ENCODE measurements around the gene ZFPM1.

Gene ZFPM1

GRCh38 chr16:88423448-88423850 lies 29.6 kb upstream of the ZFPM1 start:
- H3K9me3 Mint-ChIP-seq: no peaks in the 10 kb centered on the region
- DNase-seq (ENCODE audit: low spot score): no peak
- H3K27ac Mint-ChIP-seq: no peak overlapping the region
- no peaks in the 10 kb centered on the region for H3K36me3 Mint-ChIP-seq (ENCODE audit: low read depth)
- H3K27me3 Mint-ChIP-seq (ENCODE audit: low read depth): peaks cover 4% of the 10 kb centered on the region
- H3K4me3 Mint-ChIP-seq: no peak overlapping the region
- no peaks in the 10 kb centered on the region for H3K4me1 Mint-ChIP-seq (ENCODE audit: low read depth)

- DNase-seq (ENCODE audit: low spot score): no peak
- no peaks in the 10 kb centered on the region for H3K9me3 Mint-ChIP-seq
- no peak overlapping the region for H3K4me3 Mint-ChIP-seq
- H3K36me3 Mint-ChIP-seq (ENCODE audit: low read depth): no peaks in the 10 kb centered on the region
- no peak overlapping the region for H3K27ac Mint-ChIP-seq
- H3K27me3 Mint-ChIP-seq (ENCODE audit: low read depth): peaks cover 4% of the 10 kb centered on the region
- no peaks in the 10 kb centered on the region for H3K4me1 Mint-ChIP-seq (ENCODE audit: low read depth)
Measured at GRCh38 chr16:88424587-88425235, 28.4 kb upstream of the ZFPM1 start.

GRCh38 chr16:88426018-88426417 lies 27.1 kb upstream of the ZFPM1 start:
- Mint-ChIP-seq H3K27ac (no peak overlapping the region), H3K4me1 (ENCODE audit: low read depth) (no peaks in the 10 kb centered on the region), H3K27me3 (ENCODE audit: low read depth) (peaks cover 4% of the 10 kb centered on the region), H3K4me3 (no peak overlapping the region), H3K9me3 (no peaks in the 10 kb centered on the region), H3K36me3 (ENCODE audit: low read depth) (no peaks in the 10 kb centered on the region)
- DNase-seq (ENCODE audit: low spot score): no peak

GRCh38 chr16:88427376-88427775 lies 25.7 kb upstream of the ZFPM1 start:
- Mint-ChIP-seq H3K36me3 (ENCODE audit: low read depth) (no peaks in the 10 kb centered on the region), H3K9me3 (no peaks in the 10 kb centered on the region), H3K4me1 (ENCODE audit: low read depth) (no peaks in the 10 kb centered on the region), H3K27me3 (ENCODE audit: low read depth) (peaks cover 11% of the 10 kb centered on the region), H3K27ac (no peak overlapping the region), H3K4me3 (no peak overlapping the region)
- no peak for DNase-seq (ENCODE audit: low spot score)

- Mint-ChIP-seq H3K27ac (no peak overlapping the region), H3K4me3 (no peak overlapping the region)
Measured at GRCh38 chr16:88428156-88428555, 24.9 kb upstream of the ZFPM1 start.

GRCh38 chr16:88428616-88429386 lies 24.3 kb upstream of the ZFPM1 start:
- H3K4me1 Mint-ChIP-seq (ENCODE audit: low read depth): no peaks in the 10 kb centered on the region
- H3K9me3 Mint-ChIP-seq: no peaks in the 10 kb centered on the region
- no peaks in the 10 kb centered on the region for H3K36me3 Mint-ChIP-seq (ENCODE audit: low read depth)
- H3K27me3 Mint-ChIP-seq (ENCODE audit: low read depth): peaks cover 11% of the 10 kb centered on the region
- H3K4me3 Mint-ChIP-seq: no peak overlapping the region
- no peak overlapping the region for H3K27ac Mint-ChIP-seq
- DNase-seq (ENCODE audit: low spot score): no peak

More at GRCh38 chr16:88428156-88428555, 24.9 kb upstream of the ZFPM1 start:
- Mint-ChIP-seq H3K9me3 (no peaks in the 10 kb centered on the region), H3K36me3 (ENCODE audit: low read depth) (no peaks in the 10 kb centered on the region), H3K4me1 (ENCODE audit: low read depth) (no peaks in the 10 kb centered on the region), H3K27me3 (ENCODE audit: low read depth) (peaks cover 11% of the 10 kb centered on the region)
- DNase-seq (ENCODE audit: low spot score): no peak

- no peaks in the 10 kb centered on the region for H3K9me3 Mint-ChIP-seq
- H3K36me3 Mint-ChIP-seq (ENCODE audit: low read depth): no peaks in the 10 kb centered on the region
- peaks cover 7% of the 10 kb centered on the region for H3K27me3 Mint-ChIP-seq (ENCODE audit: low read depth)
- peak overlapping the region; percentile 54 for H3K4me3 Mint-ChIP-seq
- H3K4me1 Mint-ChIP-seq (ENCODE audit: low read depth): no peaks in the 10 kb centered on the region
- no peak for DNase-seq (ENCODE audit: low spot score)
- H3K27ac Mint-ChIP-seq: no peak overlapping the region
Measured at GRCh38 chr16:88429387-88430184, 23.5 kb upstream of the ZFPM1 start.

GRCh38 chr16:88430185-88430523 lies 22.9 kb upstream of the ZFPM1 start:
- Mint-ChIP-seq H3K4me3 (peak overlapping the region; percentile 54), H3K27ac (no peak overlapping the region), H3K4me1 (ENCODE audit: low read depth) (no peaks in the 10 kb centered on the region), H3K9me3 (no peaks in the 10 kb centered on the region), H3K36me3 (ENCODE audit: low read depth) (no peaks in the 10 kb centered on the region), H3K27me3 (ENCODE audit: low read depth) (peaks cover 7% of the 10 kb centered on the region)
- no peak for DNase-seq (ENCODE audit: low spot score)

- peak; percentile 22 for DNase-seq (ENCODE audit: low spot score)
- Mint-ChIP-seq H3K36me3 (ENCODE audit: low read depth) (no peaks in the 10 kb centered on the region), H3K4me1 (ENCODE audit: low read depth) (no peaks in the 10 kb centered on the region), H3K4me3 (no peak overlapping the region), H3K9me3 (no peaks in the 10 kb centered on the region), H3K27me3 (ENCODE audit: low read depth) (peaks cover 7% of the 10 kb centered on the region), H3K27ac (no peak overlapping the region)
Measured at GRCh38 chr16:88430524-88431446, 22.3 kb upstream of the ZFPM1 start.

GRCh38 chr16:88431651-88432050 lies 21.4 kb upstream of the ZFPM1 start:
- DNase-seq (ENCODE audit: low spot score): no peak
- H3K27ac Mint-ChIP-seq: no peak overlapping the region
- H3K27me3 Mint-ChIP-seq (ENCODE audit: low read depth): peaks cover 7% of the 10 kb centered on the region
- H3K4me3 Mint-ChIP-seq: peak overlapping the region; percentile 38
- H3K4me1 Mint-ChIP-seq (ENCODE audit: low read depth): no peaks in the 10 kb centered on the region
- H3K9me3 Mint-ChIP-seq: no peaks in the 10 kb centered on the region
- no peaks in the 10 kb centered on the region for H3K36me3 Mint-ChIP-seq (ENCODE audit: low read depth)

GRCh38 chr16:88432174-88432573 lies 20.9 kb upstream of the ZFPM1 start:
- H3K4me1 Mint-ChIP-seq (ENCODE audit: low read depth): no peaks in the 10 kb centered on the region
- no peak overlapping the region for H3K4me3 Mint-ChIP-seq
- H3K27ac Mint-ChIP-seq: no peak overlapping the region

GRCh38 chr16:88432753-88433152 lies 20.3 kb upstream of the ZFPM1 start:
- DNase-seq (ENCODE audit: low spot score): no peak
- Mint-ChIP-seq H3K9me3 (no peaks in the 10 kb centered on the region), H3K36me3 (ENCODE audit: low read depth) (no peaks in the 10 kb centered on the region), H3K4me3 (no peak overlapping the region), H3K4me1 (ENCODE audit: low read depth) (no peaks in the 10 kb centered on the region), H3K27me3 (ENCODE audit: low read depth) (peaks cover 7% of the 10 kb centered on the region), H3K27ac (no peak overlapping the region)

More at GRCh38 chr16:88432174-88432573, 20.9 kb upstream of the ZFPM1 start:
- Mint-ChIP-seq H3K36me3 (ENCODE audit: low read depth) (no peaks in the 10 kb centered on the region), H3K27me3 (ENCODE audit: low read depth) (peaks cover 7% of the 10 kb centered on the region), H3K9me3 (no peaks in the 10 kb centered on the region)
- DNase-seq (ENCODE audit: low spot score): no peak

- no peak for DNase-seq (ENCODE audit: low spot score)
- H3K4me1 Mint-ChIP-seq (ENCODE audit: low read depth): no peaks in the 10 kb centered on the region
- peaks cover 7% of the 10 kb centered on the region for H3K27me3 Mint-ChIP-seq (ENCODE audit: low read depth)
- H3K36me3 Mint-ChIP-seq (ENCODE audit: low read depth): no peaks in the 10 kb centered on the region
- H3K4me3 Mint-ChIP-seq: no peak overlapping the region
- H3K27ac Mint-ChIP-seq: no peak overlapping the region
- no peaks in the 10 kb centered on the region for H3K9me3 Mint-ChIP-seq
Measured at GRCh38 chr16:88433632-88434352, 19.3 kb upstream of the ZFPM1 start.

Data from T-helper 2 cell treated with Interferon-gamma antibody and Interleukin-4, amounts not matched to agents 5 μg/mL and 100 μg/mL, for 36 hours (primary cell).